ENCODE data around the gene MZF1.

MZF1 gene

DNA sequence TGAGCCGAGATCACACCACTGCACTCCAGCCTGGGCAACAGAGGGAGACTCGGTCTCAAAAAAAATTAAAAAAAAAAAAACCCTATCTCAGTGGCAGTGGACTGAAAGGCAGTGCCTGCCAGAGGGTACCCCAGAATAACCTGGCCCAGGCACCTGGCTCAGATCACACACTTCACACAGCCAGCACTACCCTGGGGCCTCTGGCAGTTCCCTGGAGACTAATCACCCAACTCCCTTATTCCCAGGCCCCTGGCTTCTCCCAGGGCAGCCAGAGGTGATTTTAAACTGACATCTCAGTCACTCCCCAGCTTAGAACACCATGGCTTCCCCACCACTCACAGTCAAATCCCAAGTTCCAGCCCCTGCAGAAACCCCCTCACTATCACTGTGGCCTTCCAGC, 57.9 kb downstream of the MZF1 start:
- no peak for DNase-seq (ENCODE audit: extremely low read depth in 1 of 2, low read depth in 1 of 2)

DNA sequence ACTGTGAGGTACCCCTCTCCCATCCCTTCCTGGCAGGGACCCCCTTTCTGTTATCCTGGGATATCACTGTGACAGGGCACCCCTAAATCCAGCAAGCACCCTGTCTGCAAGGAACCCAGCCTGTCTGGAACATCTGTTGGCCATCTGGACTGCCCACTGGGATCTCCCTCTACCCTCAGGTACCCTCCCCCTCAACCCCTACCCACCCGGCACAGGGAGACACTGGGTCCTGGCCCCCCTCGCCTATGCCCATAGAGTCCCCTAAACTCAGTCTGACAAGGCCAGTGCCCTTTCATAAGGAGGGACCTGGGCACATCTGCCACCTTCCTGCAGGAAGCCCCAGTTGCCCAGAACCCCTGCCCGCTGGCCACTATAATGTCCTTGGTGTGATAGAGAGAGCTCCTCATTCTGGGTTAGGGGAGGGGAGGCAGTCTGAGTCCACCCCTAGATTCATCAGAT, 58.5 kb downstream of the MZF1 start:
- DNase-seq (ENCODE audit: extremely low read depth in 1 of 2, low read depth in 1 of 2), result no peak

DNA sequence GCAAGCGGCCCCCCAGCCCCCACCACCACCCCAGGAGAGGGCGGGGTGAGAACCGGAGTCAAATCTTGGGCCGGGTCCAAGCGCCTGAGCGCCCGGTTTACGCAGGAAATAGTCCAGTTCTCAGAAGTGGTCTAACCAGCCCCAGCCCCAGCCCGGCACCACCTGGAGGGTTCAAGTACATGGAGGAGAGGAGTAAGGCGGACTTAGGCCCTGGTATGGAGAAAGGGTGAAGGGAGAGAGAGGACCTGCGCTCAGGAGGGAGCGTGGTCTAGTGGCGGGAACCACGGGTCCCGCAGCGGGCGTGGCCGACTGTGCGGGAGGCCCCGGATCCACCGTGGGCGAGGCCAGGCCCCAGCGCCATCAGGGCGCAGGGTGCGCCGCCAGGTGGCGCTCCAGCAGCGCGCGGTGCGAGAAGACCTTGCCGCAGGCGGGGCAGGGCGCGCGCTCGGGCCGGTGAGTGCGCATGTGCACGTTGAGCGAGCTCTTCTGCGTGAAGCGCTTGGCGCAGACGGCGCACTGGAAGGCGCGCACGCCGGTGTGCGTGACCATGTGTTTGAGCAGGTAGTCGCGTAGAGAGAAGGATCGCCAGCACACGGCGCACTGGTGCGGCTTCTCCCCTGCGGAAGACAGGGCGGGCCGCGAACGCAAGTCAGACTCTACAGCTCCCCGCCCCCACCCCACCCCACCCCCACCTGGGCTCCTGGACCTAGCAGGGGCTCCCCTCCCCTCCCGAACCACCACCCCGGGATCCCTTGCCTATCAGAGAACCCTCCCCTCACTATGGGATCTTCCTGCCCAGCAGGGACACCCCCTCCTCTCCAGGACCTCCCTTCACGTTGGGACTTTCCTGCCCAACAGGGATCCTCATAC, 59.2 kb downstream of the MZF1 start:
- peak; percentile 72 to 91 for DNase-seq (ENCODE audit: extremely low read depth in 1 of 2, low read depth in 1 of 2)

DNA sequence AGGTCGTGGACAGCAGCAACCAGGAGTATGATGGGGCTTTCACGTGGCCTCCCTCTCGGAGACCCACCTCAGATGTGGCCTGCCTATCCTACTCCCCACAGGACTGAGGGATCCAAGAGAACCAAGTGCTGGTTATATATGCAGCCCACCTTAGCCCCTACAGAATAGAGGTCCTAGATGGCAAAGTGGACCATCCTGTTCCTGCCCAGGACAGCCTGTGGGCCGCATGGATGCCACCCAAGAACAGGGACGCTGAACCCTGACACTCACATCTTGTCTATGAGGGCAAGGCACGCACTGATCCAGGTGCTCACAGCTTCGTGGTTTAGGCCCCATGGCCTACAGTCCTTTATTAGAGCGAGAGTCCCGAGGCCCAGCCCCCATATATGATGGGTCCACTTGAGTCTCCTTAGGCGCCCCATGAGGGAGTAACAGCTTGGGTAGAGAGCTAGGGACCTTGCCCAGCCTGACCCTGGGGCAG, 59.9 kb downstream of the MZF1 start:
- no peak for DNase-seq (ENCODE audit: extremely low read depth in 1 of 2, low read depth in 1 of 2)
